Caco-2 (cell line): ENCODE measurements around the gene ASIC1. TPM values are rescaled to one million over a fixed set of nuclear protein-coding genes. Genes with fewer than 3 reads are reported as not detected.

Experiments
- BruUV-seq: library from RNA; stranded (reverse); fragments of 400-500 nt; replicated peaks from 2 replicates; lab custom pipeline; 2021; lab: Mats Ljungman, UMichigan
- CTCF ChIA-PET: fragments of 300-600 bp; sonication (Branson Sonifier 250); formaldehyde crosslinking; loops from one replicate; lab custom pipeline; 2022; ENCODE audit warnings: antibody characterized with exemption; lab: Charles Lee
- POLR2A ChIA-PET: fragments of 300-600 bp; sonication (Branson Sonifier 250); formaldehyde crosslinking; loops from one replicate; lab custom pipeline; 2022; ENCODE audit warnings: antibody characterized with exemption; lab: Charles Lee
- DNase-seq, 2 experiments: peaks; one replicate each; pipeline versions ENCODE4 v3.0.0 to v3.0.0-alpha.2; 2020 to 2022
- H3K27me3 ChIP-seq: replicated peaks from 2 replicates; pipeline ENCODE4 v1.6.0; 2011; ENCODE audit warnings: low read length; ENCODE audit not compliant: control insufficient read depth, insufficient read depth
- H3K36me3 ChIP-seq: 2 replicates; pipeline ENCODE4 v1.5.1; 2011; ENCODE audit warnings: low read length; ENCODE audit not compliant: control insufficient read depth, insufficient read depth
- H3K4me1 ChIP-seq: fragments of 250-450 bp; sonication (Bioruptor Pico); 2 replicates; pipeline ENCODE4 v1.5.1; 2020; ENCODE audit warnings: mild to moderate bottlenecking
- H3K4me3 ChIP-seq: 2 replicates; pipeline ENCODE4 v1.5.1; 2011; ENCODE audit warnings: low read depth, mild to moderate bottlenecking, control low read depth, low read length
- H3K9me3 ChIP-seq: fragments of 250-450 bp; sonication (Bioruptor Pico); 2 replicates; pipeline ENCODE4 v1.5.1; 2020; ENCODE audit warnings: mild to moderate bottlenecking, moderate library complexity
- H3K27ac Mint-ChIP-seq: one replicate; pipeline ENCODE4 v1.8.0; 2022; ENCODE audit warnings: mixed read lengths; ENCODE audit not compliant: unreplicated experiment
- H3K27me3 Mint-ChIP-seq: one replicate; pipeline ENCODE4 v1.8.0; 2022; ENCODE audit warnings: mixed read lengths; ENCODE audit not compliant: insufficient read depth, unreplicated experiment
- H3K36me3 Mint-ChIP-seq: one replicate; pipeline ENCODE4 v1.8.0; 2022; ENCODE audit warnings: mild to moderate bottlenecking, mixed read lengths; ENCODE audit not compliant: insufficient read depth, unreplicated experiment
- H3K4me1 Mint-ChIP-seq: one replicate; pipeline ENCODE4 v1.8.0; 2022; ENCODE audit warnings: low read depth, mixed read lengths; ENCODE audit not compliant: unreplicated experiment
- H3K4me3 Mint-ChIP-seq: one replicate; pipeline ENCODE4 v1.8.0; 2022; ENCODE audit warnings: mild to moderate bottlenecking, moderate library complexity, mixed read lengths; ENCODE audit not compliant: unreplicated experiment
- H3K9me3 Mint-ChIP-seq: one replicate; pipeline ENCODE4 v1.8.0; 2022; ENCODE audit warnings: mixed read lengths; ENCODE audit not compliant: unreplicated experiment
- CTCF ChIP-seq, 2 experiments: fragments of 200-600 bp in 1 of 2; IDR thresholded peaks; 1 replicate in 1 of 2; 2 replicates in 1 of 2; pipeline versions ENCODE4 v1.5.1 to v1.8.0; 2011 to 2022; ENCODE audit warnings: antibody characterized with exemption in 1 of 2, control low read depth in 1 of 2, inconsistent platforms in 1 of 2, low read depth in 1 of 2, low read length in 1 of 2, mild to moderate bottlenecking in 1 of 2, moderate library complexity in 1 of 2; ENCODE audit not compliant: insufficient read depth in 1 of 2, severe bottlenecking in 1 of 2, unreplicated experiment in 1 of 2
- intact Hi-C: fragments of 100-400 bp; cut with micrococcal nuclease; formaldehyde crosslinking; loops from one replicate; pipeline ENCODE4 v1.10.0; 2022; ENCODE audit not compliant: unreplicated experiment
- total RNA-seq: library from RNA; stranded (reverse); gene quantifications from 2 replicates; pipeline ENCODE4 v1.2.3, GENCODE V29; 2022

ASIC1 gene
- total RNA-seq, 1 experiment from 2014 or later = 17.8 TPM

- Mint-ChIP-seq H3K27me3 (no peaks in the 10 kb centered on the region), H3K4me3 (peak overlapping the region; percentile 68), H3K36me3 (no peaks in the 10 kb centered on the region), H3K27ac (peak overlapping the region; percentile 33), H3K9me3 (no peaks in the 10 kb centered on the region), H3K4me1 (peaks cover 7% of the 10 kb centered on the region)
- Histone ChIP-seq H3K36me3 (no peaks in the 10 kb centered on the region), H3K27me3 (no peaks in the 10 kb centered on the region), H3K4me1 (peaks cover 15% of the 10 kb centered on the region), H3K9me3 (no peaks in the 10 kb centered on the region), H3K4me3 (peak overlapping the region; percentile 32)
- BruUV-seq = no TSS peak
- CTCF ChIA-PET = interaction anchor here (0.6 to 1.8 kb wide), 8 partner anchors 11 to 1850 kb away, joined by 3 to 9 read pairs (median 6); partner anchors contain the start of gene COX14
- POLR2A ChIA-PET = interaction anchor here (0.7 to 1.0 kb wide), 2 partner anchors 62 to 308 kb away, joined by 4 read pairs; partner anchors contain the start of gene COX14
- intact Hi-C loops = loop anchor here (1.0 kb wide), 1 partner anchor 11 kb away; no protein-coding TSS in a partner anchor
- no peak for DNase-seq
- TF ChIP-seq CTCF (IDR thresholded peaks at IDR 0.05; ENCODE audit: insufficient read depth in 1 of 2, low read depth in 1 of 2, low read length in 1 of 2, severe bottlenecking in 1 of 2, unreplicated experiment in 1 of 2) = no peak
Measured at GRCh38 chr12:50050119-50050385, 7.3 kb upstream of the ASIC1 start.

- Mint-ChIP-seq H3K27ac (peak overlapping the region; percentile 33), H3K27me3 (no peaks in the 10 kb centered on the region), H3K9me3 (no peaks in the 10 kb centered on the region), H3K4me1 (peaks cover 9% of the 10 kb centered on the region), H3K4me3 (peak overlapping the region; percentile 68), H3K36me3 (no peaks in the 10 kb centered on the region)
- peak overlapping the region; percentile 32 for H3K4me3 ChIP-seq
- intact Hi-C loops = loop anchor here (1.0 kb wide), 1 partner anchor 11 kb away; no protein-coding TSS in a partner anchor
- H3K27me3 ChIP-seq = no peaks in the 10 kb centered on the region
- ChIA-PET POLR2A (interaction anchor here (0.7 to 1.0 kb wide), 3 partner anchors 61 to 309 kb away, joined by 3 to 4 read pairs (median 4); partner anchors contain the start of gene COX14), CTCF (interaction anchor here (0.6 to 1.8 kb wide), 9 partner anchors 10 to 1849 kb away, joined by 3 to 9 read pairs (median 5); partner anchors contain the start of genes COX14 and TMBIM6)
- no peaks in the 10 kb centered on the region for H3K36me3 ChIP-seq
- H3K9me3 ChIP-seq = no peaks in the 10 kb centered on the region
- peaks cover 16% of the 10 kb centered on the region for H3K4me1 ChIP-seq
- BruUV-seq = no TSS peak
- DNase-seq = peak; percentile 67 to 68
- TF ChIP-seq CTCF (IDR thresholded peaks at IDR 0.05; ENCODE audit: insufficient read depth in 1 of 2, low read depth in 1 of 2, low read length in 1 of 2, severe bottlenecking in 1 of 2, unreplicated experiment in 1 of 2) = peak in 1 of 2 experiments; percentile 9
Measured at GRCh38 chr12:50050410-50051098, 6.8 kb upstream of the ASIC1 start.

GRCh38 chr12:50051101-50051806 lies 6.1 kb upstream of the ASIC1 start:
- H3K27me3 ChIP-seq = no peaks in the 10 kb centered on the region
- H3K9me3 Mint-ChIP-seq = no peaks in the 10 kb centered on the region
- H3K36me3 ChIP-seq = no peaks in the 10 kb centered on the region
- BruUV-seq = no TSS peak
- no peak for TF ChIP-seq CTCF (IDR thresholded peaks at IDR 0.05; ENCODE audit: insufficient read depth in 1 of 2, low read depth in 1 of 2, low read length in 1 of 2, severe bottlenecking in 1 of 2, unreplicated experiment in 1 of 2)
- peaks cover 16% of the 10 kb centered on the region for H3K4me1 Mint-ChIP-seq
- no peaks in the 10 kb centered on the region for H3K36me3 Mint-ChIP-seq
- ChIA-PET CTCF (interaction anchor here (0.6 to 1.8 kb wide), 6 partner anchors 9 to 310 kb away, joined by 3 to 9 read pairs (median 5); partner anchors contain the start of genes COX14 and TMBIM6), POLR2A (interaction anchor here (1.0 kb wide), 1 partner anchor 179 kb away, joined by 3 read pairs; no protein-coding TSS in a partner anchor)
- H3K4me3 ChIP-seq = no peak overlapping the region
- intact Hi-C loops = no loop called here
- H3K4me3 Mint-ChIP-seq = peak overlapping the region; percentile 7
- H3K27ac Mint-ChIP-seq = peak overlapping the region; percentile 16
- DNase-seq = peak in 1 of 2 experiments; percentile 27
- H3K4me1 ChIP-seq = peaks cover 23% of the 10 kb centered on the region
- H3K9me3 ChIP-seq = no peaks in the 10 kb centered on the region
- no peaks in the 10 kb centered on the region for H3K27me3 Mint-ChIP-seq
